HepG2 (cell line): Measurements from ENCODE around the gene TCTA. TPM values are rescaled to one million over a fixed set of nuclear protein-coding genes. Genes with fewer than 3 reads are reported as not detected.

Experiments
- ASH2L ChIP-seq: fragments of 300-600, 200-600 bp; sonication (generic); IDR thresholded peaks from 2 replicates; pipeline ENCODE4 v1.7.0; 2017; ENCODE audit warnings: low read depth, mild to moderate bottlenecking, moderate library complexity, mixed read lengths, low read length; ENCODE audit not compliant: insufficient read length
- ATRX ChIP-seq: sonication (generic); formaldehyde crosslinking; IDR thresholded peaks from 2 replicates; pipeline ENCODE4 v1.4.0; 2020; ENCODE audit warnings: missing genetic modification reagents, borderline replicate concordance
- EEA1 ChIP-seq: sonication (generic); formaldehyde crosslinking; IDR thresholded peaks from 2 replicates; pipeline ENCODE4 v1.5.1; 2020; ENCODE audit warnings: mild to moderate bottlenecking, missing genetic modification reagents, borderline replicate concordance
- FOXO1 ChIP-seq: sonication (generic); formaldehyde crosslinking; IDR thresholded peaks from 2 replicates; pipeline ENCODE4 v1.4.0; 2020; ENCODE audit warnings: missing genetic modification reagents
- HNRNPLL ChIP-seq: fragments of 200-400 bp; formaldehyde crosslinking; IDR thresholded peaks from 2 replicates; pipeline ENCODE4 v1.6.1; 2017; ENCODE audit warnings: mild to moderate bottlenecking, low read depth, low read length; ENCODE audit not compliant: poor library complexity, severe bottlenecking
- HNRNPUL1 ChIP-seq: fragments of 200-400 bp; formaldehyde crosslinking; IDR thresholded peaks from 2 replicates; pipeline ENCODE4 v1.6.1; 2017; ENCODE audit warnings: low read depth, mild to moderate bottlenecking, low read length, moderate library complexity
- IKZF5 ChIP-seq: IDR thresholded peaks from 2 replicates; pipeline ENCODE4 v1.6.1; 2018; ENCODE audit warnings: missing genetic modification reagents, mild to moderate bottlenecking, missing compliant biosample characterization
- IRF2 ChIP-seq: IDR thresholded peaks from 2 replicates; pipeline ENCODE4 v1.6.1; 2018; ENCODE audit warnings: missing genetic modification reagents, missing compliant biosample characterization
- ISL2 ChIP-seq: sonication (generic); formaldehyde crosslinking; IDR thresholded peaks from 2 replicates; pipeline ENCODE4 v1.5.0; 2020; ENCODE audit warnings: missing genetic modification reagents
- KAT7 ChIP-seq: IDR thresholded peaks from 2 replicates; pipeline ENCODE4 v1.6.1; 2018; ENCODE audit warnings: borderline replicate concordance, missing compliant biosample characterization
- MAFF ChIP-seq: IDR thresholded peaks from 2 replicates; pipeline ENCODE4 v1.6.1; 2011; ENCODE audit warnings: low read depth, low read length, improper control_type of control experiment
- MEIS1 ChIP-seq: sonication (generic); formaldehyde crosslinking; IDR thresholded peaks from 2 replicates; pipeline ENCODE4 v1.9.0; 2021; ENCODE audit warnings: mild to moderate bottlenecking, missing genetic modification reagents, moderate library complexity, borderline replicate concordance
- MXI1 ChIP-seq: IDR thresholded peaks from 3 replicates; pipeline ENCODE4 v1.6.1; 2012; ENCODE audit warnings: low read depth, low read length, inconsistent platforms, borderline replicate concordance
- NFYB ChIP-seq: sonication (generic); formaldehyde crosslinking; IDR thresholded peaks from 2 replicates; pipeline ENCODE4 v1.4.0; 2020; ENCODE audit warnings: missing genetic modification reagents
- PAF1 ChIP-seq: IDR thresholded peaks from 2 replicates; pipeline ENCODE4 v1.6.1; 2016; ENCODE audit warnings: missing genetic modification reagents, missing compliant biosample characterization
- POLR2G ChIP-seq: fragments of 200-400 bp; formaldehyde crosslinking; IDR thresholded peaks from 2 replicates; pipeline ENCODE4 v1.6.1; 2018; ENCODE audit warnings: mild to moderate bottlenecking, low read depth, low read length, moderate library complexity
- RARA ChIP-seq: IDR thresholded peaks from 2 replicates; pipeline ENCODE4 v1.6.1; 2016; ENCODE audit warnings: missing genetic modification reagents, missing compliant biosample characterization
- RFX1 ChIP-seq: fragments of 450-650 bp; IDR thresholded peaks from 2 replicates; pipeline ENCODE4 v1.6.1; 2017
- SATB2 ChIP-seq: sonication (generic); formaldehyde crosslinking; IDR thresholded peaks from 2 replicates; pipeline ENCODE4 v1.5.0; 2020; ENCODE audit warnings: missing genetic modification reagents
- SKI ChIP-seq: fragments of 450-650 bp; IDR thresholded peaks from one replicate; pipeline ENCODE4 v1.6.1; 2018; ENCODE audit warnings: mild to moderate bottlenecking; ENCODE audit not compliant: partially characterized antibody
- TAF1 ChIP-seq: sonication (generic); formaldehyde crosslinking; IDR thresholded peaks from 2 replicates; pipeline ENCODE4 v1.4.0; 2020; ENCODE audit warnings: missing genetic modification reagents
- TCF12 ChIP-seq, 2 experiments: fragments of 450-650 bp in 1 of 2; sonication (generic) in 1 of 2; formaldehyde crosslinking in 1 of 2; IDR thresholded peaks; 2 replicates each; pipeline versions ENCODE4 v1.6.1 to v1.8.0; 2017 to 2022; ENCODE audit warnings: antibody characterized with exemption in 1 of 2, mild to moderate bottlenecking in 1 of 2, missing genetic modification reagents in 1 of 2, moderate library complexity in 1 of 2
- TOE1 ChIP-seq: sonication (generic); formaldehyde crosslinking; IDR thresholded peaks from 2 replicates; pipeline ENCODE4 v1.4.0; 2020; ENCODE audit warnings: mild to moderate bottlenecking, missing genetic modification reagents
- ZFP1 ChIP-seq: IDR thresholded peaks from 2 replicates; pipeline ENCODE4 v1.6.1; 2016
- ZFP37 ChIP-seq: sonication (generic); formaldehyde crosslinking; IDR thresholded peaks from 2 replicates; pipeline ENCODE4 v1.4.0; 2020; ENCODE audit warnings: missing genetic modification reagents, borderline replicate concordance
- ZNF24 ChIP-seq: fragments of 450-650 bp; IDR thresholded peaks from 2 replicates; pipeline ENCODE4 v1.6.1; 2017; ENCODE audit warnings: antibody characterized with exemption, mild to moderate bottlenecking
- ZNF251 ChIP-seq: sonication (generic); formaldehyde crosslinking; IDR thresholded peaks from 2 replicates; pipeline ENCODE4 v1.9.0; 2021; ENCODE audit warnings: mild to moderate bottlenecking, missing genetic modification reagents
- ZNF296 ChIP-seq: sonication (generic); formaldehyde crosslinking; conservative IDR thresholded peaks from 2 replicates; pipeline ENCODE4 v1.5.0; 2020; ENCODE audit warnings: mild to moderate bottlenecking, missing genetic modification reagents
- ZNF30 ChIP-seq: sonication (generic); formaldehyde crosslinking; IDR thresholded peaks from 2 replicates; pipeline ENCODE4 v1.5.0; 2020; ENCODE audit warnings: mild to moderate bottlenecking, missing genetic modification reagents
- ZNF382 ChIP-seq: sonication (generic); formaldehyde crosslinking; IDR thresholded peaks from 2 replicates; pipeline ENCODE4 v1.5.0; 2020; ENCODE audit warnings: missing genetic modification reagents, mild to moderate bottlenecking, borderline replicate concordance
- ZNF430 ChIP-seq: sonication (generic); formaldehyde crosslinking; IDR thresholded peaks from 2 replicates; pipeline ENCODE4 v1.9.0; 2021; ENCODE audit warnings: mild to moderate bottlenecking, missing genetic modification reagents
- ZNF558 ChIP-seq: sonication (generic); formaldehyde crosslinking; IDR thresholded peaks from 2 replicates; pipeline ENCODE4 v1.9.0; 2022; ENCODE audit warnings: mild to moderate bottlenecking, missing genetic modification reagents, borderline replicate concordance
- ZNF670 ChIP-seq: sonication (generic); formaldehyde crosslinking; IDR thresholded peaks from 2 replicates; pipeline ENCODE4 v1.8.0; 2022; ENCODE audit warnings: mild to moderate bottlenecking, missing genetic modification reagents, borderline replicate concordance
- ZNF790 ChIP-seq: sonication (generic); formaldehyde crosslinking; IDR thresholded peaks from 2 replicates; pipeline ENCODE4 v1.8.0; 2022; ENCODE audit warnings: missing genetic modification reagents, mild to moderate bottlenecking, borderline replicate concordance
- ZNF891 ChIP-seq: sonication (generic); formaldehyde crosslinking; IDR thresholded peaks from 2 replicates; pipeline ENCODE4 v1.5.0; 2020; ENCODE audit warnings: mild to moderate bottlenecking, missing genetic modification reagents
- polyA plus RNA-seq, 8 experiments: library from polyadenylated mRNA; depleted of rRNA in 3 of 8; stranded (reverse) in 7 of 8; unstranded in 1 of 8; fragments of >200 nt; fragmentation: Illumina TruSeq in 4 of 8; extraction: Trizol in 4 of 8; gene quantifications; 2 replicates each; pipeline versions ENCODE4 v1.2.1 to v1.2.3, GENCODE V29; 2011 to 2016; ENCODE audit warnings: low read depth in 4 of 8, missing spikeins in 1 of 8, mixed read lengths in 1 of 8; ENCODE audit not compliant: insufficient read depth in 1 of 8
- total RNA-seq, 5 experiments: library from RNA; depleted of rRNA; stranded (reverse); fragments of >200 nt; fragmentation: Illumina TruSeq; extraction: Trizol; gene quantifications; 2 replicates each; pipeline ENCODE4 v1.2.3, GENCODE V29; 2016; ENCODE audit warnings: low read depth in 1 of 5

TCTA gene
- total and polyA plus RNA-seq, 2 of the 13 experiments (the other 11 are each of a cell fraction or from before 2014, with no cell fraction given), result 8.3 to 13.2 TPM

DNA sequence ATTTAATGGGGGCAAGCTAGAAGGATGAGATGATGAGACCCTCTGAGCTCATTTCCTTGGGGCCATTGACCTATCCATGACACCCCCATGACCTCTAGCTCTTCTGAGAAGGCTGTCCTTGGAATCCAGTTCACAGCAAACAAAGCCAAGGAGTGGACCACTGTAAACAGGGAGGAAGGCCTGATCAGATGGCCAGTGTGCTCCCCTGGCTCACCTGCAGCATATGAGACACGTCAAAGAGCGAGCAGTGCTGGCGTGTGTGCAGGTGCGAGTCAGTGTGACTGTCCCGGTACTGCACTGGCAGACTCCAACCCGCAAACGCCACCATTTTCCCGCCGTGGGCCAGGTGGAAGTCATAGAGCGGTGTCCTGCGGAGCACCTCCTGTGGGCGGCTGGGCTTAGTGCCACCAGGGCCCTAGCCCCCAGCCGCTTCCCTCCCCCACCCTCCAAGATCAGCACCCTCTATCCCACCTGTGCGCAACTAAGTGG, 9.7 kb downstream of the TCTA start (continued):
- TF ChIP-seq MEIS1 (CRISPR knock-in tag) (no peak), ZNF30 (no peak), ZFP37 (CRISPR knock-in tag) (no peak), ZNF558 (CRISPR knock-in tag) (no peak), PAF1 (CRISPR knock-in tag) (no peak), ZNF251 (no peak), ZNF670 (CRISPR knock-in tag) (no peak), MXI1 (no peak), NFYB (CRISPR knock-in tag) (no peak), IKZF5 (CRISPR knock-in tag) (no peak), IRF2 (peak; percentile 9), ISL2 (CRISPR knock-in tag) (no peak), KAT7 (CRISPR knock-in tag) (no peak), ASH2L (no peak), ZNF891 (CRISPR knock-in tag) (no peak), FOXO1 (CRISPR knock-in tag) (no peak), ZNF430 (CRISPR knock-in tag) (no peak), ZNF790 (no peak), ATRX (CRISPR knock-in tag) (no peak), RARA (no peak), HNRNPLL (no peak), TAF1 (CRISPR knock-in tag) (no peak; the same call in 1 of the 2 replicates), SKI (no peak), HNRNPUL1 (no peak), RFX1 (no peak), TCF12 (IDR thresholded peaks at IDR 0.05) (no peak), TCF12 (CRISPR knock-in tag; IDR thresholded peaks at IDR 0.05) (no peak), TOE1 (CRISPR knock-in tag) (no peak), ZNF24 (no peak), ZNF296 (CRISPR knock-in tag) (no peak), ZNF382 (CRISPR knock-in tag) (no peak), POLR2G (no peak), MAFF (no peak), ZFP1 (CRISPR knock-in tag) (no peak), SATB2 (CRISPR knock-in tag) (no peak), EEA1 (CRISPR knock-in tag) (no peak)
